Cardiac fibroblast (primary cell): ENCODE data around the gene TATDN3.
"Not testable (repeated sequence)": the region's sequence is repeated elsewhere in the genome, so short reads cannot be mapped to it uniquely, and the experiment has no call there.

Experiments used
- DNase-seq, 2 donors: peaks; one replicate each; pipeline versions ENCODE4 v3.0.0 to v3.0.0-alpha.2; 2010; ENCODE audit warnings: low read depth in 2 of 2
- H3K4me3 ChIP-seq, 2 donors: replicated peaks in 1 of 2; 1 replicate in 1 of 2; 2 replicates in 1 of 2; pipeline ENCODE4 v1.5.1; 2011; ENCODE audit warnings: low read depth in 2 of 2, low read length in 2 of 2, mild to moderate bottlenecking in 2 of 2, moderate library complexity in 1 of 2
- CTCF ChIP-seq: IDR thresholded peaks from one replicate; pipeline ENCODE4 v1.5.1; 2011; ENCODE audit warnings: low read depth, mild to moderate bottlenecking, low read length, inconsistent platforms

Gene TATDN3

GRCh38 chr1:212775241-212775640, 16.5 kb upstream of the TATDN3 start:
- no peak for DNase-seq
- no peak overlapping the region for H3K4me3 ChIP-seq
- no peak for TF ChIP-seq CTCF

GRCh38 chr1:212777151-212777550, 14.5 kb upstream of the TATDN3 start:
- no peak for TF ChIP-seq CTCF

GRCh38 chr1:212779086-212779485, 12.6 kb upstream of the TATDN3 start:
- DNase-seq, H3K4me3 ChIP-seq: not testable (repeated sequence)

More at GRCh38 chr1:212777151-212777550, 14.5 kb upstream of the TATDN3 start:
- DNase-seq, result no peak
- no peak overlapping the region for H3K4me3 ChIP-seq

- no peak for TF ChIP-seq CTCF
- no peak for DNase-seq
- no peak overlapping the region for H3K4me3 ChIP-seq
Measured at GRCh38 chr1:212780759-212781158, 10.9 kb upstream of the TATDN3 start.

- no peak for TF ChIP-seq CTCF
- no peak for DNase-seq
Measured at GRCh38 chr1:212781225-212781624, 10.5 kb upstream of the TATDN3 start.

GRCh38 chr1:212782422-212783154, 9.1 kb upstream of the TATDN3 start:
- TF ChIP-seq CTCF, result peak; percentile 54
- DNase-seq, result peak; percentile 54 to 76
- H3K4me3 ChIP-seq, result no peak overlapping the region

More at GRCh38 chr1:212781225-212781624, 10.5 kb upstream of the TATDN3 start:
- H3K4me3 ChIP-seq, result no peak overlapping the region

- TF ChIP-seq CTCF, result no peak
- no peak overlapping the region for H3K4me3 ChIP-seq
- no peak for DNase-seq
Measured at GRCh38 chr1:212783976-212784375, 7.7 kb upstream of the TATDN3 start.
